ENCODE measurements around the gene SSU72. TPM values are rescaled to one million over a fixed set of nuclear protein-coding genes. Genes with fewer than 3 reads are reported as not detected.

Gene SSU72
- polyA plus RNA-seq, 1 donor (not counting 4 experiments of a cell fraction or from before 2014, with no cell fraction given): 79.7 TPM

- Histone ChIP-seq H3K9me1 (ENCODE audit: control insufficient read depth, extremely low read depth, insufficient read depth, low read length) (no peaks in the 10 kb centered on the region), H3K79me2 (ENCODE audit: control insufficient read depth, insufficient read depth, low read length) (no peaks in the 10 kb centered on the region), H3K9me3 (ENCODE audit: control insufficient read depth, low read depth, low read length) (no peaks in the 10 kb centered on the region), H2AFZ (ENCODE audit: control insufficient read depth, low read length) (no peak overlapping the region), H3K27me3 (ENCODE audit: control insufficient read depth, extremely low read depth, insufficient read depth, low read length) (peaks cover 2% of the 10 kb centered on the region), H3K36me3 (ENCODE audit: control insufficient read depth in 2 of 2, extremely low read depth in 1 of 2, insufficient read depth in 2 of 2, low read length in 2 of 2) (no peaks in the 10 kb centered on the region), H3K4me2 (ENCODE audit: control insufficient read depth, extremely low read depth, insufficient read depth, low read depth, low read length) (no peak overlapping the region), H3K4me3 (ENCODE audit: control insufficient read depth in 2 of 3, extremely low read depth in 1 of 3, insufficient read depth in 2 of 3, low read depth in 1 of 3, low read length in 3 of 3) (no peak overlapping the region), H3K4me1 (ENCODE audit: control insufficient read depth, extremely low read depth, insufficient read depth, low read length) (peaks cover 8% of the 10 kb centered on the region), H4K20me1 (ENCODE audit: control insufficient read depth, extremely low read depth, insufficient read depth, low read length) (no peaks in the 10 kb centered on the region), H3K9ac (ENCODE audit: control insufficient read depth, extremely low read depth, insufficient read depth, low read length) (no peak overlapping the region), H3K27ac (ENCODE audit: control insufficient read depth, insufficient read depth, low read length) (no peak overlapping the region)
- TF ChIP-seq EZH2 (IDR thresholded peaks at IDR 0.05; ENCODE audit: low read length): no peak
- TF ChIP-seq, protein P1, sequence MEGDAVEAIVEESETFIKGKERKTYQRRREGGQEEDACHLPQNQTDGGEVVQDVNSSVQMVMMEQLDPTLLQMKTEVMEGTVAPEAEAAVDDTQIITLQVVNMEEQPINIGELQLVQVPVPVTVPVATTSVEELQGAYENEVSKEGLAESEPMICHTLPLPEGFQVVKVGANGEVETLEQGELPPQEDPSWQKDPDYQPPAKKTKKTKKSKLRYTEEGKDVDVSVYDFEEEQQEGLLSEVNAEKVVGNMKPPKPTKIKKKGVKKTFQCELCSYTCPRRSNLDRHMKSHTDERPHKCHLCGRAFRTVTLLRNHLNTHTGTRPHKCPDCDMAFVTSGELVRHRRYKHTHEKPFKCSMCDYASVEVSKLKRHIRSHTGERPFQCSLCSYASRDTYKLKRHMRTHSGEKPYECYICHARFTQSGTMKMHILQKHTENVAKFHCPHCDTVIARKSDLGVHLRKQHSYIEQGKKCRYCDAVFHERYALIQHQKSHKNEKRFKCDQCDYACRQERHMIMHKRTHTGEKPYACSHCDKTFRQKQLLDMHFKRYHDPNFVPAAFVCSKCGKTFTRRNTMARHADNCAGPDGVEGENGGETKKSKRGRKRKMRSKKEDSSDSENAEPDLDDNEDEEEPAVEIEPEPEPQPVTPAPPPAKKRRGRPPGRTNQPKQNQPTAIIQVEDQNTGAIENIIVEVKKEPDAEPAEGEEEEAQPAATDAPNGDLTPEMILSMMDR (optimal IDR thresholded peaks at IDR 0.05 in 1 of 3, IDR thresholded peaks at IDR 0.05 in 1 of 3, conservative IDR thresholded peaks at IDR 0.05 in 1 of 3; ENCODE audit: extremely low read depth in 1 of 3, insufficient read depth in 2 of 3, low read length in 3 of 3): no peak
- dilution Hi-C loops (cut with MboI; ENCODE audit: extremely low pct_ligation_motif_present, low sequenced_read_pairs): no loop called here
- FAIRE-seq: no peak
- DNase-seq (ENCODE audit: low read depth, low spot score): no peak
These were observed 16.8 kb upstream of the SSU72 start for GRCh38 chr1:1591452-1591851.

DNA sequence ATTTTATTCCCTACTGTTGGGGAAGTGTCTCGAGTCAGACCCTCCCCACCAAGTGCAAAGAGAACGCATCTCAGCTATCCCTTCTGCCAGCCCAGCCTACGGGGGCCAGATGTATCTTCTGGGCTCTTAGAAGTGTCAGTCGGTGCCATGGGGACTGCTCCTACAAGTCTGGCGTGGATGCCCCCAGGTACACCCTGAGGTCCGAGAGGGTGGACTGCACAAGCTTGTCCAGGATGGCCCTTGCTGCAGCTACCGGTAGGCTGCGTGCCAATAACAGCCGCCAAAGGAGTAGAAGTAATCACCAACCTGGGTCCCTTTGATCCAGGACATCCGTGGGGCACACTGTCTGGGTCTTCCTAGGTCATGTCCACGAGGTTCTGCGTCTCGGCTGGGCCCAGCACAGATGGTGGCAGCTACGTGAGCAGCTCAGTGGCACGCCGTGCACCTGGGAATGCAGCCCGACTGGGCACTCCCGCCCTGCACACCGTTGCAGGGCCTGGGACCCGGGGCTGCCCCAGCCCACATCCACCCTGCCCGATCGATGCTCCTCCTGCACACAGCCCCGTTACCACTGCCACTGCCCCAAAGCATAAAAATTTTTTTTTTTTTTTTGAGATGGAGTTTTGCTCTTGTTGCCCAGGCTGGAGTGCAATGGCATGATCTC lies 8.8 kb upstream of the SSU72 start:
- no peak overlapping the region for H3K4me2 ChIP-seq (ENCODE audit: control insufficient read depth, extremely low read depth, insufficient read depth, low read depth, low read length)
- H2AFZ ChIP-seq (ENCODE audit: control insufficient read depth, low read length): no peak overlapping the region
- H3K4me1 ChIP-seq (ENCODE audit: control insufficient read depth, extremely low read depth, insufficient read depth, low read length): no peaks in the 10 kb centered on the region
- H3K9me1 ChIP-seq (ENCODE audit: control insufficient read depth, extremely low read depth, insufficient read depth, low read length): no peaks in the 10 kb centered on the region
- dilution Hi-C loops (cut with MboI; ENCODE audit: extremely low pct_ligation_motif_present, low sequenced_read_pairs): no loop called here
- H4K20me1 ChIP-seq (ENCODE audit: control insufficient read depth, extremely low read depth, insufficient read depth, low read length): no peaks in the 10 kb centered on the region
- FAIRE-seq: no peak
- TF ChIP-seq EZH2 (IDR thresholded peaks at IDR 0.05; ENCODE audit: low read length): no peak
- TF ChIP-seq, protein P1 (optimal IDR thresholded peaks at IDR 0.05 in 1 of 3, IDR thresholded peaks at IDR 0.05 in 1 of 3, conservative IDR thresholded peaks at IDR 0.05 in 1 of 3; ENCODE audit: extremely low read depth in 1 of 3, insufficient read depth in 2 of 3, low read length in 3 of 3): no peak
- H3K4me3 ChIP-seq (ENCODE audit: control insufficient read depth in 2 of 3, extremely low read depth in 1 of 3, insufficient read depth in 2 of 3, low read depth in 1 of 3, low read length in 3 of 3): no peak overlapping the region
- no peaks in the 10 kb centered on the region for H3K79me2 ChIP-seq (ENCODE audit: control insufficient read depth, insufficient read depth, low read length)
- H3K36me3 ChIP-seq (ENCODE audit: control insufficient read depth in 2 of 2, extremely low read depth in 1 of 2, insufficient read depth in 2 of 2, low read length in 2 of 2): no peaks in the 10 kb centered on the region
- no peak overlapping the region for H3K9ac ChIP-seq (ENCODE audit: control insufficient read depth, extremely low read depth, insufficient read depth, low read length)
- no peak overlapping the region for H3K27ac ChIP-seq (ENCODE audit: control insufficient read depth, insufficient read depth, low read length)
- H3K9me3 ChIP-seq (ENCODE audit: control insufficient read depth, low read depth, low read length): no peaks in the 10 kb centered on the region
- peaks cover 6% of the 10 kb centered on the region for H3K27me3 ChIP-seq (ENCODE audit: control insufficient read depth, extremely low read depth, insufficient read depth, low read length)
- no peak for DNase-seq (ENCODE audit: low read depth, low spot score)

All from keratinocyte (primary cell).